Spinal cord (tissue), 10 donors: ENCODE results near the gene DNAJC11. TPM values are rescaled to one million over a fixed set of nuclear protein-coding genes. Genes with fewer than 3 reads are reported as not detected.
A peak's percentile ranks its signal among the peaks of the same experiment; 100 is the strongest.
"Not testable (repeated sequence)": the region's sequence is repeated elsewhere in the genome, so short reads cannot be mapped to it uniquely, and the experiment has no call there.

Experiments used
- DNase-seq, 6 donors: peaks; one replicate each; pipeline versions ENCODE4 v3.0.0 to v3.0.0-alpha.2; 2013 to 2015; ENCODE audit warnings: low spot score in 6 of 6, low read depth in 4 of 6
- H3K27ac ChIP-seq: one replicate; pipeline ENCODE4 v1.5.1; 2013; ENCODE audit warnings: low read depth, low read length, control low read depth
- H3K27me3 ChIP-seq: one replicate; pipeline ENCODE4 v1.6.1; 2013; ENCODE audit warnings: low read length; ENCODE audit not compliant: control insufficient read depth, insufficient read depth
- H3K36me3 ChIP-seq: one replicate; pipeline ENCODE4 v1.6.1; 2013; ENCODE audit warnings: low read length; ENCODE audit not compliant: control insufficient read depth, insufficient read depth
- H3K4me1 ChIP-seq: one replicate; pipeline ENCODE4 v1.6.1; 2013; ENCODE audit warnings: low read length; ENCODE audit not compliant: control insufficient read depth, insufficient read depth
- H3K4me3 ChIP-seq: one replicate; pipeline ENCODE4 v1.5.1; 2013; ENCODE audit warnings: low read depth, low read length, control low read depth
- H3K9me3 ChIP-seq: one replicate; pipeline ENCODE4 v1.6.1; 2013; ENCODE audit warnings: low read length; ENCODE audit not compliant: control insufficient read depth, insufficient read depth
- WGBS: methylation state at CpG from one replicate; pipeline ENCODE4 v1.1.5; 2013; ENCODE audit warnings: missing lambda C conversion rate; ENCODE audit not compliant: insufficient coverage; 5-methylcytosine and 5-hydroxymethylcytosine counted together
- polyA plus RNA-seq, 2 donors: library from polyadenylated mRNA; unstranded; fragments of 120-200 nt; gene quantifications; one replicate each; pipeline ENCODE4 v1.2.1, GENCODE V29; 2013; ENCODE audit not compliant: insufficient read length in 2 of 2
- total RNA-seq, 2 donors: library from RNA; depleted of rRNA in 1 of 2; stranded (reverse); fragments of 120-200 nt in 1 of 2; fragments of >200 nt in 1 of 2; gene quantifications; one replicate each; pipeline versions ENCODE4 v1.2.3 to v1.2.4, GENCODE V29; 2013 to 2014
- donor health status: healthy.

Gene DNAJC11
- total and polyA plus RNA-seq, 4 donors = 32.5 to 58.5 (median 40.0) TPM

GRCh38 chr1:6700853-6701436, 671 bp downstream of the DNAJC11 start:
- Histone ChIP-seq H3K36me3 (no peaks in the 10 kb centered on the region), H3K4me3 (peak overlapping the region; percentile 90), H3K9me3 (no peaks in the 10 kb centered on the region), H3K4me1 (peaks cover 16% of the 10 kb centered on the region), H3K27me3 (no peaks in the 10 kb centered on the region), H3K27ac (no peak overlapping the region)
- DNase-seq = no peak
- WGBS = 2% methylated on average over 22 of the region's 24 CpGs

GRCh38 chr1:6699915-6700314, 1.7 kb downstream of the DNAJC11 start:
- H3K4me3 ChIP-seq, H3K27me3 ChIP-seq, H3K36me3 ChIP-seq, H3K9me3 ChIP-seq, H3K27ac ChIP-seq, DNase-seq: not testable (repeated sequence)
- no CpG with 5 or more reads among the region's 4 CpGs for WGBS
- H3K4me1 ChIP-seq = peaks cover 16% of the 10 kb centered on the region

DNA sequence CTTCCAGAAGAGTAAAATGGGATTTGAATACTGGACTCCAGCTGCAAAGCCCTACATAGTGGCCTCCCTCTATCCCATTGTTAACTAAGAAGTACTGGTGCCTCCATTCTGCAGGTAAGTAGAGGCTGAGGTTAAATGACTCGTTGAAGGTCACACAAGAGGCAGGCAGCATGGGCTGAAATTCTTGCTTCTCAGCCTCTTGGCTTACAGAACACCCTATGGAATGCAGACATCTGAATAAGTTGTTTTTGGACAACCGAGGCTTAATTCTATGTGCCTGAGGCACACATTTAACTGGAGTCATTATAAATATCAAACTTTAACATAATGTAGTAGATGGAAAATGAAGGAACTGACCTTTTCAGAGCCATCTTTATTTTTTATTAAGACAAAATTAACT, 5.7 kb downstream of the DNAJC11 start:
- DNase-seq = no peak
- no CpG with 5 or more reads among the region's 2 CpGs for WGBS
- no peak overlapping the region for H3K27ac ChIP-seq
- H3K4me1 ChIP-seq = peaks cover 7% of the 10 kb centered on the region
- H3K27me3 ChIP-seq = no peaks in the 10 kb centered on the region
- no peak overlapping the region for H3K4me3 ChIP-seq
- H3K36me3 ChIP-seq = no peaks in the 10 kb centered on the region
- no peaks in the 10 kb centered on the region for H3K9me3 ChIP-seq

DNA sequence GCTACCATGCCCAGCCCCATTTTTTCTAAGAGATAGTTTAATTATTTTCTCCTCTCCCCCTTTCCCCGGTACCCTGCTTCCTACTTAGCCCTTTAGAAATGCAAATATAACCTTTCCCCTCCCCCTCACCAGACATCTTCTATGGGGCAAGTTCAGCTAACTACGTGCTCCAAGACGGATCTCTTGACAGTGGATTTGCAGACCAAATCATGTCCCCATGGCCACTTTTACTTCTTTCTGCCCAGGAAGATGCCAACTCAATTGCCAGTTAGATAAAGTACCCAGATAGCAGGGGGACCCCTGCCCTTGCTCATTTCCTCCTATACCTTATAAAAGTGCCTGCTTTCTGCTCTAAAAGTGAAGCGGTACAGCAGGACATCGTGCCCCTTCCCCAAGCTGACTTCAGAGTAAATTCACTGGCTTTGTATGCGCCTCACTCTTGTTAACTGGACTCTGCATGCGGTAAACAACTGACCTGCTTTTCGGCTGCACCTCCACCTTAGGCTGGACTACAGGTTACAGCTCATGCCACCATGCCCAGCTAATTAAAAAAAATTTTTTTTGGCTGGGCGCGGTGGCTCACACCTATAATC, 7.4 kb downstream of the DNAJC11 start:
- no peaks in the 10 kb centered on the region for H3K9me3 ChIP-seq
- no peaks in the 10 kb centered on the region for H3K27me3 ChIP-seq
- no peaks in the 10 kb centered on the region for H3K4me1 ChIP-seq
- no peak overlapping the region for H3K27ac ChIP-seq
- WGBS = 67% methylated on average over 8 of the region's 10 CpGs
- no peak for DNase-seq
- H3K36me3 ChIP-seq = peaks cover 4% of the 10 kb centered on the region
- no peak overlapping the region for H3K4me3 ChIP-seq

DNA sequence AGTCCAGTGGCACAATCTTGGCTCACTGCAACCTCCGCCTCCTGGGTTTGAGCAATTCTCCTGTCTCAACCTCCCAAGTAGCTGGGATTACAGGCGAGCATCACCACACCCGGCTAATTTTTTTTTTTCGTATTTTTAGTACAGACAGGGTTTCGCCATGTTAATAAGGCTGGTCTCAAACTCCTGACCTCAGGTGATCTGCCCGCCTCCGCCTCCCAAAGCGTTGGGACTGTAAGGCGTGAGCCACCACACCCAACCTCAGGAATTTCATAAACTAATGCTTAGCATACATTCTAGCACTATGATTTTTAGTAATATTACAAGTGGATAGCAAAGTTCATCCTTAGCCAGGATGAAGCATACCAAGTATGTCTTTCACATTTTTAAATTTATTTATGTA, 8.7 kb downstream of the DNAJC11 start:
- Histone ChIP-seq H3K27me3 (no peaks in the 10 kb centered on the region), H3K4me1 (peaks cover 3% of the 10 kb centered on the region), H3K36me3 (peaks cover 4% of the 10 kb centered on the region), H3K27ac (no peak overlapping the region), H3K4me3 (no peak overlapping the region), H3K9me3 (no peaks in the 10 kb centered on the region)
- DNase-seq = no peak
- WGBS = 100% methylated on average over 4 of the region's 9 CpGs

- peaks cover 4% of the 10 kb centered on the region for H3K36me3 ChIP-seq
These were observed 10.1 kb downstream of the DNAJC11 start for GRCh38 chr1:6691507-6691906.

DNA sequence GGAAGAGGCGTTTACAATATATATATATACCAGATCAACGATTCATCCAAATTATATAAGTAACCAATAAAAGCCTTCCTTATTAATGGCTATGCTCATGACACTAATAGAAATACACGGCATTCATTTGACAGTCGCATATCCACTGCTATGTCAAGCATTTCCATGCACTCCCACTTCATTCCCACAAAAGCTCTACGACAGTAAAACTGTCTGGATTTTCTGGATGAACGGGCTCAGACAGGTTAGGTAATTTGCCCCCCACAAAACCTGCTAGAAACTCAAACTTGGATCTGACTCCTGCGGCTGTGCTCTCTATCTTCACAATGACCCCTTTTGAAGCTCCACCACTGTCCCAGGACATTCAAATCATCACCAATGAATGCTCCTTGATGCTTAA, 11.4 kb downstream of the DNAJC11 start:
- peaks cover 4% of the 10 kb centered on the region for H3K36me3 ChIP-seq
- no peak overlapping the region for H3K4me3 ChIP-seq
- no peaks in the 10 kb centered on the region for H3K9me3 ChIP-seq
- DNase-seq = no peak
- 84% methylated on average over 5 of the region's 7 CpGs for WGBS
- no peaks in the 10 kb centered on the region for H3K27me3 ChIP-seq
- peaks cover 3% of the 10 kb centered on the region for H3K4me1 ChIP-seq
- H3K27ac ChIP-seq = no peak overlapping the region

More at GRCh38 chr1:6691507-6691906, 10.1 kb downstream of the DNAJC11 start:
- Histone ChIP-seq H3K27ac (no peak overlapping the region), H3K4me1 (peaks cover 3% of the 10 kb centered on the region), H3K27me3 (no peaks in the 10 kb centered on the region), H3K9me3 (no peaks in the 10 kb centered on the region), H3K4me3 (no peak overlapping the region)
- 83% methylated on average over 1 of the region's 4 CpGs for WGBS
- peak in 1 of 6 donors; percentile 65 for DNase-seq

DNA sequence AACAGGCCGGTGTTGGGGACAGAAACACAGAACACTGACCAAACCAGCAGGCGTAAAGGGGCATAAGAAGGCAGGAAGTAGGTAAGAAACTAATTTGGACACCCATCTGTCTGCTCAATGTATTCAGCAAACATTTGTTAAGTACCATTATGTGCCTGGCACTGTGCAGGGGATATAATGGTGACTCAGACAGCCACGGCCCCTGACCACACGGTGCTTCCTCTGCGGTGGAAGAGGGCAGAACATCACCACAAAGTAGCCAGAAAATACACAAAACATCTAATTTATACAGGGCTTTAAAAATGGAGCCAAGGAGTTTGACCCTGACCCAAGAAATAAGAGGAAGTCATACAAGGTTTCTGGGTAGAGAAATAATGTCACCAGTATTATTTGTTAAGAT, 12.9 kb downstream of the DNAJC11 start:
- Histone ChIP-seq H3K36me3 (peaks cover 4% of the 10 kb centered on the region), H3K27ac (no peak overlapping the region), H3K9me3 (no peaks in the 10 kb centered on the region), H3K4me3 (no peak overlapping the region), H3K4me1 (peaks cover 3% of the 10 kb centered on the region), H3K27me3 (no peaks in the 10 kb centered on the region)
- no peak for DNase-seq
- 100% methylated on average over 2 of the region's 5 CpGs for WGBS

GRCh38 chr1:6688001-6688400, 13.6 kb downstream of the DNAJC11 start:
- Histone ChIP-seq H3K9me3 (no peaks in the 10 kb centered on the region), H3K4me3 (no peak overlapping the region), H3K36me3 (peaks cover 4% of the 10 kb centered on the region), H3K27me3 (no peaks in the 10 kb centered on the region), H3K4me1 (peaks cover 3% of the 10 kb centered on the region), H3K27ac (no peak overlapping the region)
- DNase-seq = no peak
- 80% methylated on average over 1 of the region's 1 CpG for WGBS

GRCh38 chr1:6686294-6686693, 15.3 kb downstream of the DNAJC11 start:
- H3K4me1 ChIP-seq = peaks cover 3% of the 10 kb centered on the region
- peaks cover 9% of the 10 kb centered on the region for H3K36me3 ChIP-seq
- no peaks in the 10 kb centered on the region for H3K9me3 ChIP-seq
- no peak overlapping the region for H3K27ac ChIP-seq
- no peak overlapping the region for H3K4me3 ChIP-seq
- no peaks in the 10 kb centered on the region for H3K27me3 ChIP-seq
- no peak for DNase-seq
